ENCODE data around the gene HMGXB3.

The HMGXB3 gene

GRCh38 chr5:150016537-150016936 lies 16.0 kb downstream of the HMGXB3 start:
- Histone ChIP-seq H3K9me3 (no peaks in the 10 kb centered on the region), H3K4me3 (ENCODE audit: low read depth in 1 of 2, low read length in 1 of 2) (no peak overlapping the region), H3K27me3 (no peaks in the 10 kb centered on the region), H3K36me3 (peaks cover 64% of the 10 kb centered on the region), H3K27ac (no peak overlapping the region), H3K4me1 (ENCODE audit: control insufficient read depth in 1 of 2, insufficient read depth in 1 of 2, low read depth in 1 of 2, low read length in 1 of 2) (no peaks in the 10 kb centered on the region)
- no peak for TF ChIP-seq CTCF (IDR thresholded peaks at IDR 0.05)

- Histone ChIP-seq H3K4me1 (ENCODE audit: control insufficient read depth in 1 of 2, insufficient read depth in 1 of 2, low read depth in 1 of 2, low read length in 1 of 2) (no peaks in the 10 kb centered on the region), H3K36me3 (peaks cover 66% of the 10 kb centered on the region), H3K4me3 (ENCODE audit: low read depth in 1 of 2, low read length in 1 of 2) (no peak overlapping the region), H3K27me3 (no peaks in the 10 kb centered on the region), H3K27ac (no peak overlapping the region), H3K9me3 (no peaks in the 10 kb centered on the region)
- no peak for TF ChIP-seq CTCF (IDR thresholded peaks at IDR 0.05)
Measured at GRCh38 chr5:150017226-150018005, 16.9 kb downstream of the HMGXB3 start.

- Histone ChIP-seq H3K4me1 (ENCODE audit: control insufficient read depth in 1 of 2, insufficient read depth in 1 of 2, low read depth in 1 of 2, low read length in 1 of 2) (no peaks in the 10 kb centered on the region), H3K27ac (no peak overlapping the region)
Measured at GRCh38 chr5:150020249-150020648, 19.7 kb downstream of the HMGXB3 start.

GRCh38 chr5:150021491-150022157 lies 21.1 kb downstream of the HMGXB3 start:
- Histone ChIP-seq H3K36me3 (peaks cover 76% of the 10 kb centered on the region), H3K4me3 (ENCODE audit: low read depth in 1 of 2, low read length in 1 of 2) (no peak overlapping the region), H3K4me1 (ENCODE audit: control insufficient read depth in 1 of 2, insufficient read depth in 1 of 2, low read depth in 1 of 2, low read length in 1 of 2) (no peaks in the 10 kb centered on the region), H3K9me3 (no peaks in the 10 kb centered on the region), H3K27ac (no peak overlapping the region), H3K27me3 (no peaks in the 10 kb centered on the region)
- no peak for TF ChIP-seq CTCF (IDR thresholded peaks at IDR 0.05)

More at GRCh38 chr5:150020249-150020648, 19.7 kb downstream of the HMGXB3 start:
- Histone ChIP-seq H3K4me3 (ENCODE audit: low read depth in 1 of 2, low read length in 1 of 2) (no peak overlapping the region), H3K36me3 (peaks cover 62% of the 10 kb centered on the region), H3K9me3 (no peaks in the 10 kb centered on the region), H3K27me3 (no peaks in the 10 kb centered on the region)
- no peak for TF ChIP-seq CTCF (IDR thresholded peaks at IDR 0.05)

- H3K4me1 ChIP-seq (ENCODE audit: control insufficient read depth in 1 of 2, insufficient read depth in 1 of 2, low read depth in 1 of 2, low read length in 1 of 2): no peaks in the 10 kb centered on the region
Measured at GRCh38 chr5:150022158-150022531, 21.6 kb downstream of the HMGXB3 start.

More at GRCh38 chr5:150022158-150022531, 21.6 kb downstream of the HMGXB3 start:
- Histone ChIP-seq H3K36me3 (peaks cover 80% of the 10 kb centered on the region), H3K27ac (no peak overlapping the region), H3K9me3 (no peaks in the 10 kb centered on the region), H3K27me3 (no peaks in the 10 kb centered on the region), H3K4me3 (ENCODE audit: low read depth in 1 of 2, low read length in 1 of 2) (no peak overlapping the region)
- TF ChIP-seq CTCF (IDR thresholded peaks at IDR 0.05): no peak
